Stimulated activated CD8-positive, alpha-beta memory T cell treated with anti-CD3 and anti-CD28 coated beads, Interleukin-2, amount 100 ng/mL, for 1 hour (primary cell): ENCODE results near the gene MYH6.
A peak's percentile ranks its signal among the peaks of the same experiment; 100 is the strongest.
"Not testable (repeated sequence)": the region's sequence is repeated elsewhere in the genome, so short reads cannot be mapped to it uniquely, and the experiment has no call there.

Source experiments
- DNase-seq, 2 donors: peaks; one replicate each; pipeline ENCODE4 v3.0.0-alpha.2; 2020; ENCODE audit warnings: low read depth in 2 of 2

The MYH6 gene

GRCh38 chr14:23396781-23397407 is 11.2 kb downstream of the MYH6 start:
- DNase-seq, result no peak

GRCh38 chr14:23396126-23396525 is 11.9 kb downstream of the MYH6 start:
- DNase-seq, result no peak

- no peak for DNase-seq
These were observed 15.5 kb downstream of the MYH6 start for GRCh38 chr14:23392613-23393012.

- DNase-seq, result not testable (repeated sequence)
These were observed 18.2 kb downstream of the MYH6 start for GRCh38 chr14:23389871-23390270.

- no peak for DNase-seq
These were observed 18.7 kb downstream of the MYH6 start for GRCh38 chr14:23389396-23389795.

GRCh38 chr14:23388996-23389395 is 19.1 kb downstream of the MYH6 start:
- DNase-seq, result no peak

- no peak for DNase-seq
These were observed 19.9 kb downstream of the MYH6 start for GRCh38 chr14:23387916-23388882.

- no peak for DNase-seq
These were observed 21.1 kb downstream of the MYH6 start for GRCh38 chr14:23386999-23387398.

GRCh38 chr14:23386266-23386657 is 21.8 kb downstream of the MYH6 start:
- not testable (repeated sequence) for DNase-seq

- DNase-seq, result no peak
These were observed 22.3 kb downstream of the MYH6 start for GRCh38 chr14:23385642-23386265.

GRCh38 chr14:23385244-23385641 is 22.8 kb downstream of the MYH6 start:
- no peak for DNase-seq

GRCh38 chr14:23384364-23385080 is 23.6 kb downstream of the MYH6 start:
- DNase-seq, result no peak

GRCh38 chr14:23382731-23383440 is 25.2 kb downstream of the MYH6 start:
- DNase-seq, result no peak

GRCh38 chr14:23382276-23382675 is 25.8 kb downstream of the MYH6 start:
- no peak for DNase-seq

GRCh38 chr14:23381871-23382270 is 26.2 kb downstream of the MYH6 start:
- no peak for DNase-seq

- DNase-seq, result no peak
These were observed 27.1 kb downstream of the MYH6 start for GRCh38 chr14:23380976-23381375.

GRCh38 chr14:23380197-23380914 is 27.7 kb downstream of the MYH6 start:
- no peak for DNase-seq

- peak; percentile 24 to 49 for DNase-seq
These were observed 28.5 kb downstream of the MYH6 start for GRCh38 chr14:23379366-23380196.

- no peak for DNase-seq
These were observed 29.4 kb downstream of the MYH6 start for GRCh38 chr14:23378612-23379220.
